Measurements from ENCODE around the gene AP2A2. TPM values are rescaled to one million over a fixed set of nuclear protein-coding genes. Genes with fewer than 3 reads are reported as not detected.
"Not testable (repeated sequence)": the region's sequence is repeated elsewhere in the genome, so short reads cannot be mapped to it uniquely, and the experiment has no call there.

Gene AP2A2
- total RNA-seq, 4 donors from 2014 or later, result 49.5 to 82.6 (median 72.2) TPM

DNA sequence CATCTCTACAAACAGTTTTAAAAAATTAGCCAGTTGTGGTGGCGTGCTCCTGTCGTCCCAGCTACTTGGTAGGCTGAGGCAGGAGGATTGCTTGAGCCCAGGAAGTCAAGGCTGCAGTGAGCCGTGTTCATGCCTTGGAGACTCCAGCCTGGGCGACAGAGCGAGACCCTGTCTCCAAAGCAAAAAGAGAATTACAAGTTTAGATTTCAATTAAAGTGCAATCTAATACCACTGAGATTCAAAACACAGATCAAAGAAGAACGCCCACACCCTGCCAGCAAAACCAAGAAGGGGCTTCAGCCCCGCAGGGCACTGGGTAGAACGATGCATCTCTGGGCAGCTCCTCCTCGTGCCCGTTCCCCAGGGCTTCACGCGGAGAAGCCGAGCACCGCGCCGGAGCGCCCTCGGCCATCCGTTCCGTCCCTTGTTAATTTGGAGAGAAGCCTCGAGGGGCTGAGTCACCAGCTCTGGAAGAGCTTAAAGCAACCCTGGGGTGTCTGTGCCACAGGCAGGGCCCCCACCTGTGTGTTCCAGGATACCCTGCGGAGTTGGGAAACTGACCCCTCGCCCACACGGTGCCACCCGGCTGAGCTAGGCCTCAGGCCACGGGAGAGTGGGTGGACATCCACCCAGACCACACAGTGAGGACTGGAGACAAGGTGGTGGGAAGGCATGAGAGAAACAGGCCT is 47.0 kb downstream of the AP2A2 start:
- no peak overlapping the region for H3K4me3 ChIP-seq
- H3K4me1 ChIP-seq, result peaks cover 0 to 23% (median 11%) of the 10 kb centered on the region in 4 donors
- no peaks in the 10 kb centered on the region for H3K9me3 ChIP-seq
- no peak for TF ChIP-seq POLR2AphosphoS5 (IDR thresholded peaks at IDR 0.05)
- TF ChIP-seq POLR2A (IDR thresholded peaks at IDR 0.05; ENCODE audit: low read depth), result no peak
- TF ChIP-seq EP300 (IDR thresholded peaks at IDR 0.05), result no peak
- TF ChIP-seq, protein P1, sequence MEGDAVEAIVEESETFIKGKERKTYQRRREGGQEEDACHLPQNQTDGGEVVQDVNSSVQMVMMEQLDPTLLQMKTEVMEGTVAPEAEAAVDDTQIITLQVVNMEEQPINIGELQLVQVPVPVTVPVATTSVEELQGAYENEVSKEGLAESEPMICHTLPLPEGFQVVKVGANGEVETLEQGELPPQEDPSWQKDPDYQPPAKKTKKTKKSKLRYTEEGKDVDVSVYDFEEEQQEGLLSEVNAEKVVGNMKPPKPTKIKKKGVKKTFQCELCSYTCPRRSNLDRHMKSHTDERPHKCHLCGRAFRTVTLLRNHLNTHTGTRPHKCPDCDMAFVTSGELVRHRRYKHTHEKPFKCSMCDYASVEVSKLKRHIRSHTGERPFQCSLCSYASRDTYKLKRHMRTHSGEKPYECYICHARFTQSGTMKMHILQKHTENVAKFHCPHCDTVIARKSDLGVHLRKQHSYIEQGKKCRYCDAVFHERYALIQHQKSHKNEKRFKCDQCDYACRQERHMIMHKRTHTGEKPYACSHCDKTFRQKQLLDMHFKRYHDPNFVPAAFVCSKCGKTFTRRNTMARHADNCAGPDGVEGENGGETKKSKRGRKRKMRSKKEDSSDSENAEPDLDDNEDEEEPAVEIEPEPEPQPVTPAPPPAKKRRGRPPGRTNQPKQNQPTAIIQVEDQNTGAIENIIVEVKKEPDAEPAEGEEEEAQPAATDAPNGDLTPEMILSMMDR (IDR thresholded peaks at IDR 0.05), result no peak
- H3K36me3 ChIP-seq, result peaks cover 39 to 88% (median 81%) of the 10 kb centered on the region in 4 donors
- intact Hi-C loops (cut with DNase I), result no loop called here
- H3K27me3 ChIP-seq, result no peaks in the 10 kb centered on the region
- no peak overlapping the region for H3K27ac ChIP-seq (replicated peaks in 1 of 4)
- no peak for DNase-seq (ENCODE audit: extremely low spot score)
- WGBS, result 97% methylated on average over 26 of the region's 26 CpGs

DNA sequence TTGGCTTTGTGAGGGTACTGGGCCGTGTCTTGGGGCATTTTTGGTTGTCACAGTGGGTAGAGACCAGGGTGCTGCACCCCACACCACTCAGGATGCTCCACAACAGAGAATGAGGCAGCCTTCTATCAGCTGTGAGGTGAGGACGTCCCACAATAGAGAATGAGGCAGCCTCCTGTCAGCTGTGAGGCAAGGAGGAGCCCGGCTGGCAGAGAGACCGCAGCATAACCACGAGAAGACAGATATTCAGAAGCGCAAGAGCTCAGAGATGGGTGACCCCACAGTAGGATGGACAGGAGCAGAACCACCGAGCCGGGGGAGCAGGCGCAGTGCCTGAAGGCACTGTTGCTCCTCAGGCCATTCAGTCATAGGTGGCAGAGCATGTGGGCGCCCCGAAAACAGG is 47.6 kb downstream of the AP2A2 start:
- Histone ChIP-seq H3K9me3 (no peaks in the 10 kb centered on the region), H3K27me3 (no peaks in the 10 kb centered on the region), H3K36me3 (peaks cover 45 to 94% (median 85%) of the 10 kb centered on the region in 4 donors), H3K27ac (replicated peaks in 1 of 4) (no peak overlapping the region), H3K4me3 (no peak overlapping the region), H3K4me1 (peaks cover 0 to 23% (median 8%) of the 10 kb centered on the region in 4 donors)
- DNase-seq (ENCODE audit: extremely low spot score), result no peak
- intact Hi-C loops (cut with DNase I), result no loop called here
- 96% methylated on average over 11 of the region's 11 CpGs for WGBS
- TF ChIP-seq EP300 (IDR thresholded peaks at IDR 0.05), result no peak
- TF ChIP-seq POLR2AphosphoS5 (IDR thresholded peaks at IDR 0.05), result no peak
- no peak for TF ChIP-seq POLR2A (IDR thresholded peaks at IDR 0.05; ENCODE audit: low read depth)
- TF ChIP-seq, protein P1 (IDR thresholded peaks at IDR 0.05), result no peak

DNA sequence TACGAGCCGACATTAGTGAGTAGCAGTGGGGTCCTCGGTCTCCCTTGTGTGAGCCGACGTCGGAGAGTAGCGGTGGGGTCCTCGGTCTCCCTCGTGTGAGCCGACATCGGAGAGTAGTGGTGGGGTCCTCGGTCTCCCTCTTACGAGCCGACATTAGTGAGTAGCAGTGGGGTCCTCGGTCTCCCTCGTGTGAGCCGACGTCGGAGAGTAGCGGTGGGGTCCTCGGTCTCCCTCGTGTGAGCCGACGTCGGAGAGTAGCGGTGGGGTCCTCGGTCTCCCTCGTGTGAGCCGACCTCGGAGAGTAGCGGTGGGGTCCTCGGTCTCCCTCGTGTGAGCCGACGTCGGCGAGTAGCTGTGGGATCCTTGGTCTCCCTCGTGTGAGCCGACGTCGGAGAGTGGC is 49.7 kb downstream of the AP2A2 start:
- DNase-seq (ENCODE audit: extremely low spot score); H3K27ac ChIP-seq (replicated peaks in 1 of 4); H3K4me3 ChIP-seq; H3K9me3 ChIP-seq; H3K27me3 ChIP-seq; intact Hi-C loops (cut with DNase I): not testable (repeated sequence)
- WGBS, result 90% methylated on average over 41 of the region's 41 CpGs
- H3K4me1 ChIP-seq, result peaks cover 0 to 16% (median 7%) of the 10 kb centered on the region in 4 donors
- peaks cover 46 to 97% (median 88%) of the 10 kb centered on the region in 4 donors for H3K36me3 ChIP-seq

DNA sequence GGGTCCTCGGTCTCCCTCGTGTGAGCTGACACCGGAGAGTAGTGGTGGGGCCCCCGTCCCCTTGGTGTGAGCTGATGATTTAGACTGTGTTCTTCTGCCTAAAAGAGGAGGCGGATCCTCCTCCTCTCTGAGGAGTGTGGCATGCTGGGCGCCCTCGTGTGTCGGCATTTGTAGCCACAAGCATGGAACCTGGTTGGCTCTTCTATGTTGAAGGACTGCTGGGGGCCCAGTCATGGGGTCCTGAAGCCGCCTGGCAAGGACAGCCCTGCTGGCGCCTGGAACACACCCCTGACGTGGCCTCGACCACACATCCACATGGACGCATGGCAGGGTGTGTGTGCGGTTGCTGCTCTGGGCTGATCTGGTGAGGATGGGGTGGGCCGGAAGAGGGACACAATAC is 50.2 kb downstream of the AP2A2 start:
- 72% methylated on average over 11 of the region's 15 CpGs for WGBS
- no peak overlapping the region for H3K4me3 ChIP-seq
- TF ChIP-seq, protein P1 (IDR thresholded peaks at IDR 0.05), result no peak
- TF ChIP-seq POLR2AphosphoS5 (IDR thresholded peaks at IDR 0.05), result no peak
- no peak for TF ChIP-seq EP300 (IDR thresholded peaks at IDR 0.05)
- no peak for TF ChIP-seq POLR2A (IDR thresholded peaks at IDR 0.05; ENCODE audit: low read depth)
- intact Hi-C loops (cut with DNase I), result no loop called here
- no peaks in the 10 kb centered on the region for H3K27me3 ChIP-seq
- H3K36me3 ChIP-seq, result peaks cover 46 to 97% (median 86%) of the 10 kb centered on the region in 4 donors
- H3K4me1 ChIP-seq, result peaks cover 0 to 19% (median 8%) of the 10 kb centered on the region in 4 donors
- no peaks in the 10 kb centered on the region for H3K9me3 ChIP-seq
- DNase-seq (ENCODE audit: extremely low spot score), result no peak
- H3K27ac ChIP-seq (replicated peaks in 1 of 4), result no peak overlapping the region

DNA sequence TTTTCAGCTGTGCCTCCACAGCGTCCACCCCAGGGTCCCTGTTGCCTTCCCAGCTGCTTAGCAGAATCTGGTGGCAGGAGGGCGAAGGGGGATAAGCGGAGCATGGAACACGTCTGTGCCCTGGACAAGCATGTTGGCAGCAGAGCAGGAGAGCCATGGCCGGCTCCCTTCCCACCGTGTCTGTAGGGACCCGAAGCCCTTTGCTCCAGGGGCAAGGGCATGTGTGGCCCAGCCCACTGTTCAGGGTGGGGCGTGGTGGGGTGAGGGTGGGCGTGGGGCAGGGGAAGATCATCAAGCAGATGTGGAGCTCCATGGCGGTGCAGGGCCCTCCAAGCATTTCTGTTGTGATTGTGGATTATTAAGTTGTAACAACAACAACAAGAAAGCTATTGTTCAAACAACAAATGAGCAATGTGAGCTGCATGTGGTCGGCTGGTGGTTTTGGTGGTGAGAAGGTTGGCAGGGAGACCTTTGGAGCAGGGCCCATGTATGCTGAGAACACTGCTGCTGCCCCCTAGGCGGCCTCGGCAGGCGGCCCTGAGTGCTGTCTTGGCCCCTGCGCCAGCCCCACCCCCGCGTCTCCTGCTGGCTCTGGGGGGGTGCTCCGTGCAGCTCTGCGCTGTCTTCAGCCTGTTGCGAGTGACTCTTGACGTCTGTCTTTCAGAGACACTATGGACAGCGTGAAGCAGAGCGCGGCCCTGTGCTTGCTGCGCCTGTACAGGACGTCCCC is 50.9 kb downstream of the AP2A2 start:
- Histone ChIP-seq H3K27ac (replicated peaks in 1 of 4) (no peak overlapping the region), H3K27me3 (no peaks in the 10 kb centered on the region), H3K4me1 (peaks cover 0 to 20% (median 8%) of the 10 kb centered on the region in 4 donors), H3K36me3 (peaks cover 51 to 97% (median 86%) of the 10 kb centered on the region in 4 donors), H3K9me3 (no peaks in the 10 kb centered on the region), H3K4me3 (no peak overlapping the region)
- TF ChIP-seq, protein P1 (IDR thresholded peaks at IDR 0.05), result no peak
- no peak for TF ChIP-seq EP300 (IDR thresholded peaks at IDR 0.05)
- intact Hi-C loops (cut with DNase I), result no loop called here
- no peak for DNase-seq (ENCODE audit: extremely low spot score)
- 73% methylated on average over 21 of the region's 26 CpGs for WGBS
